ENCODE measurements around the gene NIF3L1. TPM values are rescaled to one million over a fixed set of nuclear protein-coding genes. Genes with fewer than 3 reads are reported as not detected.

Gene NIF3L1
- total and polyA plus RNA-seq, 2 experiments from 2014 or later = 29.2 to 37.6 TPM

GRCh38 chr2:200864176-200865034 lies 24.8 kb upstream of the NIF3L1 start, which contains the start of gene CLK1:
Gene CLK1 (minus strand): TSS chr2:200864658. CDS start chr2:200861862, 2,796 bp downstream.
- H3K36me3 ChIP-seq = peaks cover 19% of the 10 kb centered on the region
- peak within 1 kb of the TSS; percentile 99 for H3K27ac ChIP-seq
- no peak for TF ChIP-seq CTCF (IDR thresholded peaks at IDR 0.05; ENCODE audit: low read depth, low read length)
- H3K4me3 ChIP-seq = peak within 1 kb of the TSS; percentile 65
- no peaks in the 10 kb centered on the region for H3K27me3 ChIP-seq
- peak; percentile 93 to 95 for DNase-seq (ENCODE audit: low read depth in 1 of 2, low spot score in 1 of 2)
- peaks cover 31% of the 10 kb centered on the region for H3K4me1 ChIP-seq (ENCODE audit: low read depth)
- no peaks in the 10 kb centered on the region for H3K9me3 ChIP-seq (ENCODE audit: low read depth)

- Histone ChIP-seq H3K4me1 (ENCODE audit: low read depth) (peaks cover 7% of the 10 kb centered on the region), H3K36me3 (peaks cover 17% of the 10 kb centered on the region), H3K4me3 (no peak overlapping the region), H3K27me3 (no peaks in the 10 kb centered on the region), H3K9me3 (ENCODE audit: low read depth) (no peaks in the 10 kb centered on the region), H3K27ac (no peak overlapping the region)
- TF ChIP-seq CTCF (IDR thresholded peaks at IDR 0.05; ENCODE audit: low read depth, low read length) = no peak
- no peak for DNase-seq (ENCODE audit: low read depth in 1 of 2, low spot score in 1 of 2)
Observed at GRCh38 chr2:200869014-200869413, 20.2 kb upstream of the NIF3L1 start.

DNA sequence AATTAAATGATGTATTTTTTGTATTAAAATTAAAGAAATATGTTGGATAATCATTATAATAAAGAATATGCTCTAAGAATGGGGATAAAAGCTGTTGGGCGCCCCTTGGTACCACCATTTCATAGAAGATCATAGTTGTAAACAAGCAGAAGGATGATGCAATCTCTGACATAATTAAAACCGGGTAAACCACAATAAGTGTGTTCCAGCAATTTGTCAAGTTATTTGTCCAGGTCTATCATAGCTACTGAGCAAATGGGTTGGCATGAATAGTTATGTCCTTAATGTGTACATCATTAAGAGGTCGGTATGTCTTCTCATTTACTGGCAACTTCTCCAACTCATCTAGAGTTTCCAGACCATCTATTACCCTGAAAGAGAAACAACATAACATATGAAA lies 18.0 kb upstream of the NIF3L1 start:
- Histone ChIP-seq H3K27ac (no peak overlapping the region), H3K9me3 (ENCODE audit: low read depth) (no peaks in the 10 kb centered on the region), H3K27me3 (no peaks in the 10 kb centered on the region), H3K36me3 (peaks cover 35% of the 10 kb centered on the region), H3K4me3 (no peak overlapping the region), H3K4me1 (ENCODE audit: low read depth) (no peaks in the 10 kb centered on the region)
- no peak for DNase-seq (ENCODE audit: low read depth in 1 of 2, low spot score in 1 of 2)
- TF ChIP-seq CTCF (IDR thresholded peaks at IDR 0.05; ENCODE audit: low read depth, low read length) = no peak

DNA sequence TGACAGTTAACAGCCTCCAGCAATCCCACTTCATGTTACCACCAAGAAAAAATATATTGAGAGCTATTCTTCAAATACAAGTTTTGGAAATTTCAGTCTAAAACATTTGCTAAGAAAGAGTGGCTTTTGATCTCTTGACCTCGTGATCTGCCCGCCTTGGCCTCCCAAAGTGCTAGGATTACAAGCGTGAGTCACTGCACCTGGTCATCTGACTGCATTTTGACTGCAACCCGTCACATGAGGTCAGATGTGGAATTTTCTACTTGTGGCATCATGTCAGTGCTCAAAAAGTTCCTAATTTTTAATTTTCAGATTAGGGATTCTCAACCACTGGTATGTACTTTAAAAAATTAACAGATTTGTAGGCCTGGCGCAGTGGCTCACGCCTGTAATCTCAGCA lies 15.6 kb upstream of the NIF3L1 start:
- H3K4me3 ChIP-seq = no peak overlapping the region
- H3K36me3 ChIP-seq = peaks cover 42% of the 10 kb centered on the region
- H3K27ac ChIP-seq = no peak overlapping the region
- no peaks in the 10 kb centered on the region for H3K9me3 ChIP-seq (ENCODE audit: low read depth)
- H3K4me1 ChIP-seq (ENCODE audit: low read depth) = peaks cover 16% of the 10 kb centered on the region
- no peaks in the 10 kb centered on the region for H3K27me3 ChIP-seq
- DNase-seq (ENCODE audit: low read depth in 1 of 2, low spot score in 1 of 2) = no peak
- no peak for TF ChIP-seq CTCF (IDR thresholded peaks at IDR 0.05; ENCODE audit: low read depth, low read length)

- Histone ChIP-seq H3K27ac (peak overlapping the region; percentile 58), H3K36me3 (peaks cover 53% of the 10 kb centered on the region)
- TF ChIP-seq CTCF (IDR thresholded peaks at IDR 0.05; ENCODE audit: low read depth, low read length) = no peak
Observed at GRCh38 chr2:200877443-200877842, 11.7 kb upstream of the NIF3L1 start.

More at GRCh38 chr2:200877443-200877842, 11.7 kb upstream of the NIF3L1 start:
- Histone ChIP-seq H3K4me1 (ENCODE audit: low read depth) (peaks cover 16% of the 10 kb centered on the region), H3K4me3 (no peak overlapping the region), H3K27me3 (no peaks in the 10 kb centered on the region), H3K9me3 (ENCODE audit: low read depth) (no peaks in the 10 kb centered on the region)
- DNase-seq (ENCODE audit: low read depth in 1 of 2, low spot score in 1 of 2) = peak in 1 of 2 donors; percentile 51

Data from cardiac muscle cell (in vitro differentiated cells and primary cell).